GM19025 (cell line): ENCODE measurements around the gene PAXIP1.

ENCODE experiments used
- ATAC-seq: cut with Tn5 transposase; IDR thresholded peaks from one replicate; pipeline ENCODE4 v1.9.1; 2021; ENCODE audit warnings: mild to moderate bottlenecking, low read depth, moderate library complexity; ENCODE audit not compliant: unreplicated experiment

Gene PAXIP1

DNA sequence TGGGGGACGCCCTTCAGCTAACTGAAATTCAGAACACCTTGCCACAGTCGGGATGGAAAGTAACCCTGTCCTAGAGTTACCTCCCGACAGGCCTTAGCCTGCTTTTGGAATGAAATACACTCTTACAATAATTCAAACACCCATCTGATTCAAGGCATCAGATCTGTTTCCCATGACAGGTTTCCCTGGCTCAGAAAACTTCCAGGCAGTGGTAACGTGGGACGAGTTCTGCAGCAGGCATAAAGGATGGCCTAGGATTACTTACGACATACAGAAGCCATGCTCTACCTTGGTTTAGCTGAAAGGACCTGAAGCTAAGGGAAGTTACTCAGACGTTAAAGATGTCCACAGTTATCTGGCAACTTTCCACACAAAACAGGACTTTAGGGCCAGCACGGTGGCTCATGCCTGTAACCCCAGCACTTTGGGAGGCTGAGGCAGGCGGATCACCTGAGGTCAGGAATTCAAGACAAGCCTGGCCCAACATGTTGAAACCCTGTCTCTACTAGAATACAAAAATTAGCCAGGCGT is 5.0 kb downstream of the PAXIP1 start:
- ATAC-seq: no peak

- ATAC-seq: no peak
These were observed 6.2 kb downstream of the PAXIP1 start for GRCh38 chr7:154996756-154997155.

DNA sequence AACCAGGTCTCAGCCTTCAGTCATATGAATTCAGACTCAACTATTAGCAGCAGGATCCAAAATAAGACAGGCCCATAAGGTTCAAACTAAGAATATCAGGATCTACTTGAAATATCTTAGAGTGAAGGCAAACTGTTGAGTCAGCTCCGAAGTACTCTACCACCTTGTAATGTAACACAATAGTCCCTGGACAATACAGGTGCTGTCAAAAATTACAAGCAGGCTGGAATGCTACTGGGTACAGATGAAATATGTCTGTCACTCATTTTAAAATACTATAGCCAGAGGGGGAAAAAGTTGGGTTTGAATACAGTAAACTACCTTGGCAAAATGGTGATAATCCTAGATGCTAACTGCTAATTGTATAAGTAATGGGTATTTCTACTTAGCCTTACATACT is 6.8 kb downstream of the PAXIP1 start:
- no peak for ATAC-seq

DNA sequence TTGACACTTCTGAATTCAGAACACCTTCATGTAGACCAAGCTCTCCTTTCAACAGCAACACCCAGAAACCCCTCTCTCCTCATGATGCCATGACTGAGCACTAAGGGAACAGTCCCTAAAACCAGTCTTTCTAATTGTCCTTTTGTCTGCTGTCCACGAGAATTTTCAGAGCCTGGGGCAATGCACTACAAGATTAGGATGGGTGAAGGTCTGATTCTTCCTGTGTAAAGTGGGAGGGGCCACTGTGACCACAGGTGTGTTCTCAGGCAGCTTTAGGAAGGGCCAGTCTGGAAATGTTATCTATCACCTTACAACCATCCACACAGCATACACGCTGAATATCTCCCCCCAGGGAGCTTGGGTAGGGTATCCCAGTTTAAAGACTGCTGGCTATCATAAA is 7.9 kb downstream of the PAXIP1 start:
- no peak for ATAC-seq

- ATAC-seq: no peak
These were observed 11.9 kb downstream of the PAXIP1 start for GRCh38 chr7:154990964-154991540.

DNA sequence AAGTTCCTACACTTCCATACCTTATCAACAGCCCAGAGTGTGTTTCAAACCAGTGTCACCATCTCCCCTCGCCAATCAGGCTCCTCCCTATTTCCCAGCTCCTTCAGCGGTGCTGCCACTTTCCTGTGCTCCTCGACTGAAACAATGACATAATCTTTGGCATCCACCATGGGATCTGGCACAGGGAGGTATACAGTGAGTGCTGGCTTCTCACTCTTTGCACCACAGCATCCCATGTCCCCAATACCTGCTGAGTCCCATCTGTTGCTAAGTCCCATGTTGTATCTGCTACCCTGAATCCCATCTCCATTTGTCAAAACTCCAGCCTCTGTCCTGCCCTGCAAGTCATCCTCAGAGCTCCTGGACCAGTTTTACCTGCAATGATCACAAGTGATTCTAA is 15.4 kb downstream of the PAXIP1 start:
- ATAC-seq: no peak

GRCh38 chr7:154986200-154986945 is 16.6 kb downstream of the PAXIP1 start:
- no peak for ATAC-seq

DNA sequence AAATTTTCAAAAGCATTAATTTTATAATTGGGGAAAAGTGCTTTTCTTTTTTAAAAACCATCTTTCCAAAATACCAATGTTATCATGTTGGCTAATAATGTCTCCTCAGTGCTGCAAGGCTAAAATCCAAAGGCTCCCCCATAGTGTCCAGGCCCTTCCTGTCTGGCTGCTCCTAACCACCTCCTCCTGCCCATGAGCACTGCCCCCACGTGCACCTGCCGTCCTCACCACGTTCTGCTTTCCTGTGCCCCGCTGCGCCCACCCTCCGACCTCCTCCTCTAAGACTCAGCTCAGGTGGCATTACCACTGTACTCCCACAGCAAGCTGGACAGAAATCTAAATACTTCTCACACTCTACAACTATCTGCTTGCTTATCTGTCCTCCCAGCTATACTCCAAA is 17.7 kb downstream of the PAXIP1 start:
- ATAC-seq: no peak

GRCh38 chr7:154984601-154985188 is 18.2 kb downstream of the PAXIP1 start:
- ATAC-seq: no peak

GRCh38 chr7:154978017-154978416 is 24.9 kb downstream of the PAXIP1 start:
- no peak for ATAC-seq

DNA sequence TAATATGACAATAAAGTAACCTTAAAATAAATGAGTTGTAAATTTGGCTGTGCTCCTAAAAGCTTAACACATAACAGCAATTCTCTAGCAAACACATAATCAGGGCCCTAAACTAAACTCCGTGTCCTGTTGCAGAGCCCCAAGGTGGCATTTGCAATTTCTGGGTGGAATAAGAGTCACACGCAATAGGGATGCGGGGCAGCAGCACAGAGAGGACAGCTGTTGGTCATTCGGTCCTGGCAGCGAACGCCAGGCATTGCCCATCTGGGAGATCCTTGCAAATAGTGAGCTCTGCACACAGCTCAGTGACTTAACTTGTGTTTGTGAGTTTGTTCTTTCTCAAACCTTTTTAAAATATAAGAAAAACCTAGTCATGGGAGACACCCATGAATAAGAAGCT is 25.7 kb downstream of the PAXIP1 start:
- ATAC-seq: no peak

GRCh38 chr7:154976844-154977243 is 26.1 kb downstream of the PAXIP1 start:
- ATAC-seq: no peak

DNA sequence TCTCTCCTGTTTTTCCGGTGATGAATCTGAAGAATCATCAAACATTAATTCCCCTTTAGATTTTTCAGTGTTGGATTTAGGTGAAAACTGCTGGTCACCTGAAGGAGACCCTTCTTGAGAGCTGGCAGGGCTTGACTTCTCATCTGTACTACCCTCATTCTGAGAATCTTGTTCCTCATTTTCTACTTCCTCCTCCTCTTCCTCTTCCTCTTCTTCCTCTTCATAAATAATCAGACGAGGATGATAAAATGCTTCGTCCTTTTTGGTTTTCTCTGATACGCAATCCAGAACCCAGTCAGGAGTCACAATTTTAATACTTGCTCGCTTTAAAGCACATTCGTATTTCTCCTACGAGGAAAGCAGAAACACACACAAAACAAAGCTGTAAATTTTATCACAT is 26.9 kb downstream of the PAXIP1 start:
- ATAC-seq: no peak

GRCh38 chr7:154973381-154973780 is 29.5 kb downstream of the PAXIP1 start:
- no peak for ATAC-seq

GRCh38 chr7:154968336-154969001 is 34.5 kb downstream of the PAXIP1 start:
- no peak for ATAC-seq

DNA sequence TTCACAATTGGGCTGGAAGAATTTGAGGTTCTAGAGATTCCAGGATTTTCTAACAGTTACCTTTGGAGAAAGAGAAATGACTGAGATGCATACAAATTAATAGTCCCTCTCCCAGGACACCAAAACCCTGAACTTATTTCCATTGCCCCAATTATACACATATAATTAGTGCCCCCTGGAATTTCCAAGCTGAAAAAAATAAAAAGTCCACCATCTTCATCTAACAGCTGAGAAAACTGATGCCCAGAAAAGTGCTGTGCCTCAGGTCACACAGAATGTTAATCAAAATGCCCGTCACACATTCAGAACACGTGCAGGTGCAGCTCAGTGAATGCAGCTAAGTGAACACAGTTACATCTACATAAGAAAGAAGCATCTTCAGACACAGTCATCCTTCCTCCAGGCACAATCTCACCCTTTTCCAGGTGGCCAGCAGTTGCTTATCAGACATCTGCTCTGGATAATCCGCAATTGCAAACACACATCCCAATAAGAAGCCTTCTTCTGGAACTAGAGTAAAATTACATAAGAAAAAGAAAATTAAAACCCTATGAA is 35.4 kb downstream of the PAXIP1 start:
- ATAC-seq: no peak

GRCh38 chr7:154965014-154965413 is 37.9 kb downstream of the PAXIP1 start:
- ATAC-seq: no peak

DNA sequence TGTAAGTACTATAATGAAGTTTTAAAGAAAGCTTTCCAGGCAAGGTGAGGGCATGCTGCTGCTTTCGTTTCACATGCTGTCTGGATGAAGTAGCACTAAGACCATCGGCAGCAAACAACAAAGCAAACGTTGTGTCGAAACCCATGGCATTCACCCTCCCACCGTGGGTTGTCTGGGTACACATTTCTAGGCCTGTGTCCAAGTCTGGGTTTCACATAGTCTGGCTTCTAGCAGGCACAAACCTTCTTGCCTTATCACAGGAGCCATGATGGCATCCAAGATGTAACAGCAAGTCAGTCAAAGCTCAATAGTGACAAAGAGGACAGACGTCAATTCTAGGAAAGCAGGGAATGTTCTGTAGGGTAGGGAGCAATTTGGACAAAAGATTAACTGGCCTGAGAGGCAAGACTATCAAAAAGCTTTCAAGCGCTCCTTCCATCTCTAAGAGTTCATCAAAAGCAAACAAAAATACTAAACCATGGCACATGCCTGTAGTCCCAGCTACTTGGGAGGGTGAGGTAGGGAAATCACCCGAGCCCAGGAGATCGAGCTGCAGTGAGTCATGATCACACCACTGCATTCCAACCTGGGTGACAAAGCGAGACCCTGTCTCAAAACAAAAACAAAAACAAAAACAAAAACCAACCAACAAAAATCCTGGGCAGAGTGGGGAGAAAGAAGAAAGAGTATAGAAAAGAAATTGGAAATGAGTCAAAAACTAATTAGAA is 42.7 kb downstream of the PAXIP1 start:
- ATAC-seq: no peak

GRCh38 chr7:154956427-154956826 is 46.5 kb downstream of the PAXIP1 start:
- no peak for ATAC-seq

GRCh38 chr7:154953006-154953684 is 49.8 kb downstream of the PAXIP1 start:
- ATAC-seq: no peak
